H1 (cell line): Measurements from ENCODE around the gene BAZ2B. TPM values are rescaled to one million over a fixed set of nuclear protein-coding genes. Genes with fewer than 3 reads are reported as not detected.

ENCODE experiments used
- ATF2 ChIP-seq: IDR thresholded peaks from 2 replicates; pipeline ENCODE4 v1.6.1; 2012; ENCODE audit warnings: low read length, inconsistent platforms
- CEBPB ChIP-seq: IDR thresholded peaks from 2 replicates; pipeline ENCODE4 v1.6.1; 2012; ENCODE audit warnings: low read depth, low read length
- E2F6 ChIP-seq: IDR thresholded peaks from 2 replicates; pipeline ENCODE4 v1.6.1; 2012; ENCODE audit warnings: inconsistent platforms
- EGR1 ChIP-seq: IDR thresholded peaks from 2 replicates; pipeline ENCODE4 v1.6.1; 2011; ENCODE audit warnings: low read depth, low read length, borderline replicate concordance
- NANOG ChIP-seq: IDR thresholded peaks from 2 replicates; pipeline ENCODE4 v1.6.1; 2011; ENCODE audit warnings: low read length, low read depth, mild to moderate bottlenecking, inconsistent platforms; ENCODE audit not compliant: insufficient read depth, poor library complexity, severe bottlenecking
- NRF1 ChIP-seq: IDR thresholded peaks from 2 replicates; pipeline ENCODE4 v1.6.1; 2011; ENCODE audit warnings: mild to moderate bottlenecking, low read depth, low read length, improper control_type of control experiment
- SIN3A ChIP-seq, 2 experiments: IDR thresholded peaks in 1 of 2; conservative IDR thresholded peaks in 1 of 2; 2 replicates each; pipeline ENCODE4 v1.6.1; 2011 to 2012; ENCODE audit warnings: low read length in 2 of 2, improper control_type of control experiment in 1 of 2, low read depth in 1 of 2, mild to moderate bottlenecking in 1 of 2
- ZNF274 ChIP-seq: IDR thresholded peaks from 2 replicates; pipeline ENCODE4 v1.7.0; 2012; ENCODE audit warnings: low read length, borderline replicate concordance; ENCODE audit errors: extremely low read depth
- polyA plus RNA-seq, 7 experiments: library from polyadenylated mRNA; depleted of rRNA in 3 of 7; stranded (reverse) in 5 of 7; unstranded in 2 of 7; fragments of >200 nt in 5 of 7; fragments of 200-250 nt in 2 of 7; gene quantifications; 1 replicate in 5 of 7; 2 replicates in 1 of 7; 4 replicates in 1 of 7; pipeline versions ENCODE4 v1.2.1 to v1.2.3, GENCODE V29; 2011 to 2013; ENCODE audit warnings: missing spikeins in 2 of 7, mixed read lengths in 2 of 7
- total RNA-seq: library from RNA; stranded (reverse); fragmentation: NEBNext Ultra II Directional; extraction: Animal tissue kit (Norgen Biotek cat#: 25700); gene quantifications from 2 replicates; pipeline ENCODE4 v1.2.1, GENCODE V29; 2021

Gene BAZ2B
- total and polyA plus RNA-seq, 2 of the 8 experiments (the other 6 are each of a cell fraction or from before 2014, with no cell fraction given), result 15.2 to 46.3 TPM

GRCh38 chr2:159614534-159615366 lies 1.6 kb downstream of the BAZ2B start (continued):
- no peak for TF ChIP-seq NANOG
- TF ChIP-seq SIN3A (conservative IDR thresholded peaks at IDR 0.05 in 1 of 2, IDR thresholded peaks at IDR 0.05 in 1 of 2; ENCODE audit: low read depth in 1 of 2, low read length in 2 of 2), result peak in 1 of 2 experiments; percentile 68; a peak in 1 of 4 replicates
- TF ChIP-seq EGR1, result peak; percentile 3; the same call in 1 of the 2 replicates
- TF ChIP-seq NRF1, result no peak
- no peak for TF ChIP-seq CEBPB
- peak; percentile 84 for TF ChIP-seq ATF2
- TF ChIP-seq E2F6, result no peak
- no peak for TF ChIP-seq ZNF274
